ENCODE results near the gene ALDOB. TPM values are rescaled to one million over a fixed set of nuclear protein-coding genes. Genes with fewer than 3 reads are reported as not detected.

The ALDOB gene
- total RNA-seq, 1 experiment from 2014 or later, result 1.2 TPM

GRCh38 chr9:101462558-101462957 lies 27.0 kb upstream of the ALDOB start:
- peak overlapping the region; percentile 61 for H3K4me2 ChIP-seq (ENCODE audit: low read length)

More at GRCh38 chr9:101462558-101462957, 27.0 kb upstream of the ALDOB start:
- Histone ChIP-seq H3K9me3 (ENCODE audit: control insufficient read depth in 1 of 2, insufficient read depth in 1 of 2, low read depth in 1 of 2, low read length in 2 of 2) (no peaks in the 10 kb centered on the region), H3K9ac (ENCODE audit: low read length) (no peak overlapping the region), H3K4me3 (replicated peaks in 1 of 2; ENCODE audit: low read depth in 1 of 2, low read length in 2 of 2) (0 out of 4 replicates have a peak overlapping the region, but pooled peaks of 1 of the 2 experiments have one; percentile 12), H2AFZ (ENCODE audit: low read depth, low read length, poor library complexity, severe bottlenecking) (peak overlapping the region; percentile 94), H3K27ac (ENCODE audit: low read depth, low read length) (no peak overlapping the region), H3K79me2 (ENCODE audit: insufficient read depth, low read length) (no peaks in the 10 kb centered on the region), H4K20me1 (ENCODE audit: insufficient read depth) (no peaks in the 10 kb centered on the region), H3K9me2 (ENCODE audit: insufficient read depth) (no peaks in the 10 kb centered on the region), H3K27me3 (ENCODE audit: insufficient read depth, low read length) (no peaks in the 10 kb centered on the region), H3K36me3 (ENCODE audit: control insufficient read depth in 1 of 2, insufficient read depth in 2 of 2, low read length in 2 of 2) (no peaks in the 10 kb centered on the region), H3K4me1 (ENCODE audit: control insufficient read depth in 1 of 2, insufficient read depth in 2 of 2, low read length in 2 of 2) (peaks cover 16 to 34% of the 10 kb centered on the region in 2 experiments; a peak in 3 of 4 replicates)
- CTCF ChIA-PET, result interaction anchor here (1.0 to 3.1 kb wide), 5 partner anchors 14 to 105 kb away, joined by 3 to 18 read pairs (median 5); partner anchors contain the start of gene RNF20
- DNase-seq (ENCODE audit: low read depth, low spot score) (no peak), ATAC-seq (no peak; the same call in 1 of the 2 replicates)
- intact Hi-C loops (cut with micrococcal nuclease), result no loop called here
- no peak for TF ChIP-seq POLR2A (IDR thresholded peaks at IDR 0.05; ENCODE audit: borderline replicate concordance, extremely low read depth, insufficient read depth, insufficient read length)
- TF ChIP-seq CTCF (IDR thresholded peaks at IDR 0.05 in 2 of 3, conservative IDR thresholded peaks at IDR 0.05 in 1 of 3; ENCODE audit: borderline replicate concordance in 1 of 3, insufficient read depth in 1 of 3, low read depth in 2 of 3, low read length in 2 of 3), result no peak
- peak; percentile 34 for TF ChIP-seq TCF7L2 (IDR thresholded peaks at IDR 0.05; ENCODE audit: borderline replicate concordance, extremely low read depth, insufficient read depth, insufficient read length)
- no peak for TF ChIP-seq ATF3 (IDR thresholded peaks at IDR 0.05)
- TF ChIP-seq SP1 (IDR thresholded peaks at IDR 0.05; ENCODE audit: low read depth), result peak; percentile 62
- no peak for TF ChIP-seq POLR2AphosphoS5 (IDR thresholded peaks at IDR 0.05; ENCODE audit: low read depth, low read length)
- no peak for TF ChIP-seq RAD21 (IDR thresholded peaks at IDR 0.05; ENCODE audit: low read depth)
- TF ChIP-seq ZBTB33 (IDR thresholded peaks at IDR 0.05; ENCODE audit: extremely low read depth, insufficient replicate concordance, low read length), result no peak
- no peak for TF ChIP-seq ZNF274 (IDR thresholded peaks at IDR 0.05; ENCODE audit: low read depth, low read length)
- no peak for TF ChIP-seq ZFX (IDR thresholded peaks at IDR 0.05)
- no peak for TF ChIP-seq REST (IDR thresholded peaks at IDR 0.05; ENCODE audit: low read depth)
- no peak for TF ChIP-seq CBX3 (IDR thresholded peaks at IDR 0.05; ENCODE audit: low read depth)
- peak; percentile 16; the same call in 1 of the 2 replicates for TF ChIP-seq ELF1 (IDR thresholded peaks at IDR 0.05; ENCODE audit: borderline replicate concordance, low read depth)
- TF ChIP-seq MAX (IDR thresholded peaks at IDR 0.05), result no peak
- TF ChIP-seq FOSL1 (IDR thresholded peaks at IDR 0.05; ENCODE audit: low read depth), result peak; percentile 43; the same call in 1 of the 2 replicates
- peak; percentile 52 for TF ChIP-seq JUND (IDR thresholded peaks at IDR 0.05)
- BruUV-seq (replicated peaks), result no TSS peak
- POLR2A ChIA-PET, result no interaction called here
- RAD21 ChIA-PET (ENCODE audit: low non-redundant PET in 1 of 2, low total read pairs in 2 of 2, uncharacterized antibody in 2 of 2, unreplicated experiment in 2 of 2), result interaction anchor here (0.5 to 1.0 kb wide), 2 partner anchors 12 to 14 kb away, joined by 3 read pairs; no protein-coding TSS in a partner anchor
